ENCODE results near the gene MAPK12. TPM values are rescaled to one million over a fixed set of nuclear protein-coding genes. Genes with fewer than 3 reads are reported as not detected.

Gene MAPK12
- total and polyA plus RNA-seq, 2 experiments from 2014 or later, result 12.5 to 33.8 TPM

DNA sequence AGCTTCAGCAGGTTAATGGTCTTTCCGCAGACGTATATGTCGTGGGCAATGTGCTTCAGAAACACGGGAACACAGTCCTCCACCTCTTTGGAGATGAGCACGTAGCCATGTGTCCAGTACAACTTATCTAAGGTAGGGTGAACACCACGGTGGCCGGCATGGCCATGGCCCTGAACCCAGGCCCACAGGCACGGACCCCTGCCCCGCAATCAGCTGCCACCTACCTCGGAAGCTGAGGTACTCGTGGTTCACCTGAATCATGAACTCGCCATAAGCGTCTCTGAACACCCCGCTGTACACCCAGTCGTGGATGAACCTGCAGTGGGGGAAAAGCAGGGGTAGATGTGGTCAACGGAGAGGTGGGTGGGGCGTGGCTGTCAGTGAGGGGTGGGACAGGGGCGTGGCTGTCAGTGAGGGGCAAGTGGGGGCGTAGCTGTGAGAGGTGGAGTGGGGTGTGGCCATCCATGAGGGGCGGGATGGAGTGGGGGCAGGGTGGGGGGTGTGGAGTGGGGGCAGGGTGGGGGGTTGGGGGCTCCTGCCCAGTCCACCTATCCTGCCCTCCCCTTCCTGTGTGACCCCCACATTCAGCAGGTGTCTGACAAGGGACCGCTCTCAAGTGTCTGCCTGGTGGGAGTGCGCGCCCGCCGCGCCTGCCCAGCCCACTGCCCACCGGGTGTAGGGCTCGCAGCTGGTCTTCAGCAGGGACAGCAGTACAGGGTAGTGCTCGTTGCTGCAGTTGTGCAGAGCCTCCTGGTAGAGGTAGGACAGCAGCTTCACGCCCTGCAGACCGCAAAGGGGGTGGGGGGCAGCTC is 35.2 kb downstream of the MAPK12 start:
- Histone ChIP-seq H3K79me2 (no peaks in the 10 kb centered on the region), H2AFZ (no peak overlapping the region), H3K4me2 (no peak overlapping the region), H3K36me3 (replicated peaks; ENCODE audit: insufficient read depth, low read depth) (no peaks in the 10 kb centered on the region), H3K27ac (no peak overlapping the region), H3K27me3 (no peaks in the 10 kb centered on the region), H3K9me3 (ENCODE audit: low read depth) (no peaks in the 10 kb centered on the region), H3K4me3 (no peak overlapping the region), H3K4me1 (ENCODE audit: insufficient read depth) (no peaks in the 10 kb centered on the region), H4K20me1 (ENCODE audit: insufficient read depth, poor library complexity, severe bottlenecking) (no peaks in the 10 kb centered on the region), H3K9me2 (replicated peaks; ENCODE audit: insufficient read depth) (no peaks in the 10 kb centered on the region)
- 96% methylated on average over 27 of the region's 31 CpGs for WGBS (ENCODE audit: low lambda C conversion rate, missing lambda C conversion rate)
- DNase-seq (ENCODE audit: low spot score), result no peak
- TF ChIP-seq, protein P1, sequence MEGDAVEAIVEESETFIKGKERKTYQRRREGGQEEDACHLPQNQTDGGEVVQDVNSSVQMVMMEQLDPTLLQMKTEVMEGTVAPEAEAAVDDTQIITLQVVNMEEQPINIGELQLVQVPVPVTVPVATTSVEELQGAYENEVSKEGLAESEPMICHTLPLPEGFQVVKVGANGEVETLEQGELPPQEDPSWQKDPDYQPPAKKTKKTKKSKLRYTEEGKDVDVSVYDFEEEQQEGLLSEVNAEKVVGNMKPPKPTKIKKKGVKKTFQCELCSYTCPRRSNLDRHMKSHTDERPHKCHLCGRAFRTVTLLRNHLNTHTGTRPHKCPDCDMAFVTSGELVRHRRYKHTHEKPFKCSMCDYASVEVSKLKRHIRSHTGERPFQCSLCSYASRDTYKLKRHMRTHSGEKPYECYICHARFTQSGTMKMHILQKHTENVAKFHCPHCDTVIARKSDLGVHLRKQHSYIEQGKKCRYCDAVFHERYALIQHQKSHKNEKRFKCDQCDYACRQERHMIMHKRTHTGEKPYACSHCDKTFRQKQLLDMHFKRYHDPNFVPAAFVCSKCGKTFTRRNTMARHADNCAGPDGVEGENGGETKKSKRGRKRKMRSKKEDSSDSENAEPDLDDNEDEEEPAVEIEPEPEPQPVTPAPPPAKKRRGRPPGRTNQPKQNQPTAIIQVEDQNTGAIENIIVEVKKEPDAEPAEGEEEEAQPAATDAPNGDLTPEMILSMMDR (IDR thresholded peaks at IDR 0.05; ENCODE audit: poor library complexity), result no peak
- TF ChIP-seq EZH2phosphoT487 (IDR thresholded peaks at IDR 0.05; ENCODE audit: low read depth, severe bottlenecking, unreplicated experiment) (no peak), EZH2 (IDR thresholded peaks at IDR 0.05; ENCODE audit: borderline replicate concordance) (no peak)

DNA sequence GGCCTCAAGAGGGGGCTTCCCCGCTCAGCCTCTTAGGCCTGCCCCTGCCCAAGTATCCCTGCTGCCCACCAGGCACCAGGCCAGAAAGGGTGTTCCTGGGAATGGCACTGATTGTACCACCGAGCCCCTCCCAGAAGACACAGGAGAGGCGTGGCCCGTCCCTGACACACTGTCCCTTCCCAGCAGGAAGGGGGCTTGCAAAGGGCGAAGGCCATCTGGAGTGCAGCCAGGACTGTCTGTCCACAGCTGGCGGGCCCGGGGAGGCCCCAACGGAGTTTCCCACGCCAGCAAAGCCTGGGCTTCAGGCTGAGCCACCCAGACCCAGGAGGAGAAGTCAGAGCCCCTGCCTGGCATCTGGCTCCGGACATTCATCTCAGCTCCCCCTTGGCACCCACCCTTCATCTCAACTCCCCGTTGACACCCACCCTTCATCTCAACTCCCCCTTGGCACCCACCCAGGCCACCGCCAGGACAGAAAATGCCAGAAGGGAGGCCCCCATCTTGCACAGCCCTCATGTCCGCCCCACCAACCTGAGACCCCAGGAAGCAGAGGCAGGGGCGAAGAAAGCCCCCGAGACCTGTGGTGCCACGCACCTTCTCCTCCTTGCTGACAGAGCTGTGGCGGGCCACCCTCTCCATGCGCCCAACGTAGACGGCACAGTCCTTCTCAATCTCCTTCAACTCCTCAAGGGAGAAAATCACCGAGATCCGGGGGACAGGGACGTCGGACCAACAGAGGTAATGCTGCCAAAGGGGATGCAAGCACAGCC is 36.1 kb downstream of the MAPK12 start:
- H3K4me2 ChIP-seq, result no peak overlapping the region
- 94% methylated on average over 20 of the region's 24 CpGs for WGBS (ENCODE audit: low lambda C conversion rate, missing lambda C conversion rate)
- H4K20me1 ChIP-seq (ENCODE audit: insufficient read depth, poor library complexity, severe bottlenecking), result no peaks in the 10 kb centered on the region
- no peak overlapping the region for H3K27ac ChIP-seq
- no peaks in the 10 kb centered on the region for H3K27me3 ChIP-seq
- H2AFZ ChIP-seq, result no peak overlapping the region
- no peaks in the 10 kb centered on the region for H3K9me2 ChIP-seq (replicated peaks; ENCODE audit: insufficient read depth)
- no peaks in the 10 kb centered on the region for H3K9me3 ChIP-seq (ENCODE audit: low read depth)
- no peaks in the 10 kb centered on the region for H3K4me1 ChIP-seq (ENCODE audit: insufficient read depth)
- DNase-seq (ENCODE audit: low spot score), result no peak
- TF ChIP-seq, protein P1 (IDR thresholded peaks at IDR 0.05; ENCODE audit: poor library complexity), result no peak
- TF ChIP-seq EZH2 (IDR thresholded peaks at IDR 0.05; ENCODE audit: borderline replicate concordance), result no peak
- no peak for TF ChIP-seq EZH2phosphoT487 (IDR thresholded peaks at IDR 0.05; ENCODE audit: low read depth, severe bottlenecking, unreplicated experiment)
- H3K4me3 ChIP-seq, result no peak overlapping the region
- no peaks in the 10 kb centered on the region for H3K79me2 ChIP-seq
- H3K36me3 ChIP-seq (replicated peaks; ENCODE audit: insufficient read depth, low read depth), result no peaks in the 10 kb centered on the region

DNA sequence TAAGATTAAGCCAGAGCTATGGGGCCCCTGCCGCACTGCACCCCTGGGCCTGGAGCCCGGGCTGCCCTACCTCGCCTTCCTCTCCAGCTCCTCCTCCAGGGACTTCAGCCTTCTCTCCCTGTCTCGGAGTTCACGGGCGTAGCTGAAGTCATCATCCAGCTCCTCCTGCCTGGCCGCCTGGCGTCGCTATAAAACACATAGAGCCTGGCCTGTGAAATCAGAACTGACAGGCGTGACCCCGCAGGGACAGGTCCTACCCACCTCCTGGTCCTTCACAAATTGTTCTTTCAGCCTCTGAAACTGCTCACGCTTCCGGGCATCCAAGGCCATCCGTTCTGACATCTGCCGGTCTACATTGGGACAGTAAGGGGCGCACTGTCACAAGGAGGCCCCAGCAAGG is 37.4 kb downstream of the MAPK12 start:
- H3K9me3 ChIP-seq (ENCODE audit: low read depth), result no peaks in the 10 kb centered on the region
- TF ChIP-seq EZH2phosphoT487 (IDR thresholded peaks at IDR 0.05; ENCODE audit: low read depth, severe bottlenecking, unreplicated experiment) (no peak), EZH2 (IDR thresholded peaks at IDR 0.05; ENCODE audit: borderline replicate concordance) (no peak)
- TF ChIP-seq, protein P1 (IDR thresholded peaks at IDR 0.05; ENCODE audit: poor library complexity), result no peak
- no peaks in the 10 kb centered on the region for H3K9me2 ChIP-seq (replicated peaks; ENCODE audit: insufficient read depth)
- H3K4me3 ChIP-seq, result no peak overlapping the region
- no peak for DNase-seq (ENCODE audit: low spot score)
- 96% methylated on average over 16 of the region's 16 CpGs for WGBS (ENCODE audit: low lambda C conversion rate, missing lambda C conversion rate)
- no peaks in the 10 kb centered on the region for H3K79me2 ChIP-seq
- H2AFZ ChIP-seq, result no peak overlapping the region
- no peaks in the 10 kb centered on the region for H3K36me3 ChIP-seq (replicated peaks; ENCODE audit: insufficient read depth, low read depth)
- H3K4me1 ChIP-seq (ENCODE audit: insufficient read depth), result no peaks in the 10 kb centered on the region
- no peaks in the 10 kb centered on the region for H3K27me3 ChIP-seq
- H4K20me1 ChIP-seq (ENCODE audit: insufficient read depth, poor library complexity, severe bottlenecking), result no peaks in the 10 kb centered on the region
- H3K4me2 ChIP-seq, result no peak overlapping the region
- no peak overlapping the region for H3K27ac ChIP-seq

All from hepatocyte (in vitro differentiated cells).